ENCODE data around the gene JHY.
A peak's percentile ranks its signal among the peaks of the same experiment; 100 is the strongest.
"Not testable (repeated sequence)": the region's sequence is repeated elsewhere in the genome, so short reads cannot be mapped to it uniquely, and the experiment has no call there.

The JHY gene

GRCh38 chr11:122882189-122882856 lies at the start of gene JHY:
JHY (plus strand) TSS chr11:122882759; CDS start chr11:122885850, 3,091 bp downstream.
- FAIRE-seq = no peak

GRCh38 chr11:122833846-122834464 lies 48.6 kb upstream of the JHY start:
- FAIRE-seq = no peak

GRCh38 chr11:122836916-122837315 lies 45.6 kb upstream of the JHY start:
- FAIRE-seq = no peak

GRCh38 chr11:122837528-122838346 lies 44.8 kb upstream of the JHY start:
- FAIRE-seq = no peak

- FAIRE-seq = no peak
Measured at GRCh38 chr11:122843281-122844141, 39.0 kb upstream of the JHY start.

GRCh38 chr11:122847466-122847865 lies 35.1 kb upstream of the JHY start:
- no peak for FAIRE-seq

GRCh38 chr11:122848186-122848585 lies 34.4 kb upstream of the JHY start:
- FAIRE-seq = no peak

GRCh38 chr11:122850076-122850631 lies 32.4 kb upstream of the JHY start:
- no peak for FAIRE-seq

- FAIRE-seq = no peak
Measured at GRCh38 chr11:122851366-122851966, 31.1 kb upstream of the JHY start.

GRCh38 chr11:122852074-122852795 lies 30.3 kb upstream of the JHY start:
- FAIRE-seq = no peak

- FAIRE-seq = no peak
Measured at GRCh38 chr11:122852796-122853160, 29.8 kb upstream of the JHY start.

- no peak for FAIRE-seq
Measured at GRCh38 chr11:122853261-122853660, 29.3 kb upstream of the JHY start.

- FAIRE-seq = peak; percentile 97
Measured at GRCh38 chr11:122853971-122854446, 28.6 kb upstream of the JHY start.

- FAIRE-seq = no peak
Measured at GRCh38 chr11:122861631-122862030, 20.9 kb upstream of the JHY start.

- FAIRE-seq = no peak
Measured at GRCh38 chr11:122862091-122862490, 20.5 kb upstream of the JHY start.

- not testable (repeated sequence) for FAIRE-seq
Measured at GRCh38 chr11:122863154-122863553, 19.4 kb upstream of the JHY start.

- peak; percentile 97 for FAIRE-seq
Measured at GRCh38 chr11:122863704-122864326, 18.7 kb upstream of the JHY start.

- FAIRE-seq = no peak
Measured at GRCh38 chr11:122864386-122865115, 18.0 kb upstream of the JHY start.

GRCh38 chr11:122869622-122870021 lies 12.9 kb upstream of the JHY start:
- no peak for FAIRE-seq

- no peak for FAIRE-seq
Measured at GRCh38 chr11:122871302-122871701, 11.3 kb upstream of the JHY start.

All from A204.1 (cell line).